Right kidney (tissue), 1 donor: ENCODE measurements around the gene SCT.

ENCODE experiments used
- DNase-seq: peaks from one replicate; pipeline ENCODE4 v3.0.0-alpha.2; 2016

The SCT gene

DNA sequence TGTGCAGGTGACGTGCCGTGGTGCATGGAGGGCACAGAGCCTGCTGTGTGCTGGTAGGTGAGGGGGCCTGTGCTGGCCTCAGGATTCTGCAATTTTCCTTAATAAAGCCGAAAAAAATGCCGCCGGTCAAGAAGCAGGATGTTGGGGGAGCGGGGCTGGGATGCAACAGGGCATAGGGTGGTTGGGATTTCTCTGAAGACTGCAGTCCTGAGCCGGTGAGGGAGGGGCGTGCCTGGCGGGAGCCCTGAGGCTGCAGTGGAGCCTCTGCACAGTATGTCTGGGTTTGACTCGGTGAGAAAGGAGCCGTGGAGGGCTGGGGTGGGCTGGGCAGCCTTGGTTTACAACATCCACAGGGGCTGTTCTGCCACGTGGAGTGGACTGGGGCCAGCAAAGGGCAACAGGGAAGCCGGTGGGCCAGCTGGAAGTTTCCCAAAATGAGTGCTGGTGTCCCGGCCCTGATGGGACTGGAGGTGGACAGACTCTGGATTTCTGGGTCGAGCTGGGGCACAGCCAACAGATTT, 3.6 kb downstream of the SCT start:
- no peak for DNase-seq

DNA sequence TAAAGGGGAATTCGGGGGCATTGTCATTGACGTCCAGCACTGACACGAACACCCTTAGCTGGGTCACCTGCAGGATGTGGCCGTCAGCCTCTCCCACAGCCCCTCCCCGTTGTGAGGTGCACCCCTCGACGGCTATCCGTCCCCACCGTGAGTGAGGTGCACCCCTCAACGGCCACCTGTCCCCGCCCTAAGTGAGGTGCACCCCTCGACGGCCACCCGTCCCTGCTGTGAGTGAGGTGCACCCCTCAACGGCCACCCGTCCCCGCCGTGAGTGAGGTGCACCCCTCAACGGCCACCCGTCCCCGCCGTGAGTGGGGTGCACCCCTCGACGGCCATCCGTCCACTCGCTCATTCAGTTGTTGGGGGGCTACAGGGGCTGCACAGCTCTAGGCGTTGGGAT, 5.1 kb downstream of the SCT start:
- no peak for DNase-seq

DNA sequence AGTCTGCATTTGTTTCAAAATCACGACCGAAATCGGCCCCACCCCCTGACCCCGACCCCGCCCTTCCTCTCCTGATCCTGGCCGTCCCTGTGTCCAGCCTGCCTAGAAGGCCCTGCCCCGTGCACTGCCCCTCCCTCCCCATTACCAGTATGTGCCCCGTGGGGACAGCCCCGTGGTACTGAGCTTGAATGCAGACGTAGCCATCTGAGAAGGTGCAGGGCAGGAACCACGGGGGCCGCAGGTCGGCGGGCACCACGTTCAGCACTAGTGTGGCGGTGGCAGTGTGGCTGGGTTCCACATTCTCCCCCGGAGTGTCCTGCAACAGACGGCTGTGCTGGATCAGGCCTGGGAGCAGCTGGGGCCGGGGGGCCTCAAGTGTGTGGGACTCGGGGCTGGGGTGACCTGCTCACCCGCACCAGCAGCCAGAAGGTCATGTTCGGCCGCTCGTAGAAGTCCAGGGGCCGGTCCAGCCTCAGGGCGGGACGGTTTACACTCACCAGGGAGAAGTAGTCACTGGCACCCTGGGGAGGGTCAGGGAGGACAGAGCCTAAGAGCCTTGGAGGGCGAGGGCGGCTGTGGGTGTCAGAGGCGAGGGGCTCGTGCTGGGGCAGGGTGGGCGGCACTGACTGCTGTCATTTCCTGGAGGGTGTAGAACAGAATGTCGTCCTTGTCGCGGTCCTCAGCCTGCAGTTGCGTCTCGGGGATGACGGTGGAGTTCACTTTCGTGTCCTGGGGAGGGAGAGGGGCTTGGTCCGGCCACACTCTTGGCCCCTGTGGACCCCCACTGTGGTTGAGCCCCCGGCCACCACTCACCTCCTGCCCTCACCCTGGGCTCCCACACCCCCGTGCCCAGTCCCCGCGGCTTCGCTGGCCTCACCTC, 5.8 kb downstream of the SCT start:
- DNase-seq = no peak

DNA sequence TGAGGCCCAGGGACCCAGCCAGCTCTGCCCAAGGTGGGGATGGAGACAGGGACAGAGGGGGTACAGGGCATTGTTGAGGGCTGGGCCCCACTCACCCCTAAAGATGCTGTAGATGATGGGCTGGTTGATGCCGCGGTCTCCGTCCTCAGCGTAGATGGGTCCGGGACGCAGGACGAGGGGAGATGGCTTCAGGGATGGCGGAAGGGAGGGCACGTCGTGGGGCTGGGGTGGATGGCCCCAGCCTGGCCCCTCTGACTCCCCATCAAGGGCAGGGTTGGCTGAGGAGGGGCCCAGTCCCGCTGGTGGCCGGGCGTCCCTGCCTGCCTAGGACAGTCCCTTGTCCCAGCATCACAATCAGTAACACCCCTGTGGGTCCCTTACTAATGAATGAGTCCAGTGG, 6.8 kb downstream of the SCT start:
- no peak for DNase-seq

DNA sequence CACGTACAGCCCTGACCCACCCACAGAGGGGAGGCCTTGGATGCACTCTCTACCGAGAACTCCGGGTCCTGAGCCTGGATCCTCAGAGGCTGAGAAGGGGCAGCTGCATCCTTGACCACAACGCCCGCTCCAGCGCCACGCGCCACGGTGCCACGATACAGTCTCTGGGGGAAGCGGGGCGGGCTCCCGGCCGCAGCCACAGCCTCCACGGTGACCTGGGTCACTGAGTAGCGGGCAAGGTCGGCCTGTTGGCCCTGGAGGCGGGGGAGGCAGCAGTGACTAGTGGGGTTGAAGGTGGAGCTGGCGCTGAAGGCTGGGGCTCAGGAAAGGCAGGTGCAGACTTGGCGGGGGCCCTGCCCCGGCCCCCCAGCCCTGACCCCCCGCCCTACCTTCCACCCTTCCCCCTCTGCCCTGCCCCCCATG, 7.3 kb downstream of the SCT start:
- no peak for DNase-seq

DNA sequence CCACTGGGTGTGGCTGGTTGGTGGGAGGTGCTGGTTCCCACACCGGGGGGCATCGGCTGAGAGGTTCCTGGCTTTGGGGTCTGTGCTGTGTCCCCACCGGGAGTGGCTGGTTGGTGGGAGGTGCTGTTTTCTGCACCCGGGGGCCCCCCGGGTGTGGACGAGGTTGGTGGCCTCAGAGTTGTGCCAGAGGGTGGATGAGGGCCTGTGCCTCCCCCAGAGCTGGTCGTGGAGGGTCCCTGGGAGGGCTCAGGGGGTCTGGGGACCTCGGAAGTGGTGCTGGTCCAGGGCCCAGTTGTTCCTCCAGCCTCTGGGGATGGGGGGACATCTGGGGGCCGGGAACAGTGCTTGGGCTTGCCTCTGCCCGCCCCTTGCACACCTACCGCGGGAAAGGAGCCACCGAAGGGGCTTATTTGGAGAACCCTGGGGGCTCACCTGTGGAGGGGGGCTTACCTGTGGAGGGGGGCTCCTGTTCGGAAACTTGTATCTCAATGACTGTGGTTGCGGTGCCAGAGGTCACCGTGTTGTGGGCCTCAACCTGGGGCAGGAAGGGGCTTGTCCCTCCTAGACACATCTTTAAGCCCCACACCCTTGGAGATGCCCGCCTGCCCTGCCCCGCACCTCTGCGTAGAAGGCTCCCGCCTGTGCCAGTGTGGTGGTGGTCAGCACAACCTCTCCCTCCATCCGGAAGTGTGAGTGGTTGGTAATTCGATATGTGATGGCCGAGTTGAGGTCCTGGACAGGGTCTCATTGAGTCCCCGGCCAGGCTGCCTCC, 7.9 kb downstream of the SCT start:
- DNase-seq = no peak

DNA sequence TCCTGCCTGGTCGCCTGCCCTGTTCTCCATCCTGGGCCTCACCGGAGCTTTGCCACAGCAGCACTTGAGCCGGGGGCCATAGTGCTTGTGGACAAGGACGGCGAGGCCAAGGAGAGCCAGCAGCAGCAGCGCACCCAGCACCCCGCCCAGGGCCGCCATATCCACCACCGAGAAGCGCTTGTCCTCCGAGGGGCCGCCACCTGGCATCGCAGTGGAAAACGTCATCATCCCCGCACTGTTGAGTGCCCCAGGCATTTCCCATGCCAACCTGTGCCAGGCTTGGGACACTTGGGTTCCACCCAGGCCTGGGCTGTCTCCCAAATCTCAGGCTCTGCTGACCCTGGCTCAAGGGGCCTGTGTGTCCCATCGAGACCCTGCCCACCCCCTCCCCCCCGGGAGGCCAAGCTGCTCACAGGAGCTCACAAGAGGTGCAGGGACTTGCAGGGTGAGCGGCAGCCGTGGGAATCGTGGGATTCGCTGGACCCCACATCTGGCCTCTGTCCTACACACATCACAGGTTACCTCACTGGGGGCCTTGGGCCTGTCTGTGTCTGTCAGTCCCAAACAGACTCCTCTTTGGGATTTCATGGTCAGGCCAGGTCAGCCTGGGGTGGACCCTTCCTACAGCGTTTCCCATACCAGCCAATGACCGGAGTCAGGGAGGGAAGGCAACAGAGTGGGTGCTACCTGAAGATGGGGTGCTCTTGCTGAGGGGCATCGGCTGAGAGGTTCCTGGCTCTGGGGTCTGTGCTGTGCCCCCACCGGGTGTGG, 8.9 kb downstream of the SCT start:
- DNase-seq = no peak

DNA sequence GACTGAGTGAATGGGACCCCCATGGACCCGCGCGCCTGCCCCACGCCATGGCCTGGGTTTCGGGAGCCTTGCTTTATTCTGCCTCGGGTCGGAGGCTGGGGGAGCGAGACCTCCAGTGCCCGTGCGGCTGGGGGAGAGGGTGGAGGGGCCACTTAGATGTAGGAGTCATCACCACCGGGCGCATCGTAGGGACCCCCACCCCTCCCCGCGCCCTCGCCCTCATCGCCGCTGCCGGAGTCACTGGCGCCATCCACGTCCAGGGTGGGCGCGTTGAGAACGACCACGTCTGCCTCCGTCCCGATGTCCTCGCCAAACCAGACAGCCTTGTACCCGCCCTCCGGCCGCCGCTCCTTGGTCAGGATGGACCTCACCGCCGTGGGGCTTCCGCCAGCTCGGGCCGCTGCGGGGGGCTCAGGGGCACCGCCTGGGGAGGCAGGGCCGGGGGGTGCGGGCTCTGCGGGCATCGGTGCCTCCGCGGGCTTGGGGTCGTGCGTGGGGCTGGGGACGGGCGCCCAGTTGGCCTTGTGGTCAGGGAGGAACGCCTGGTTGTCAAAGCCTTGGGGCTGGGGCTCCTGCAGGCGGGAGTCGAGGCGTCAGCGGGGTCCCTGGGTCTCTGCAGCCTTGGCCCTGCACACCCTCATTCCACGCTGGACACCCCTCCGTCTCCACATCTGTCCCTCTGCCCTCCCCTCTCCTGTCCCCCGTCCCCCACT, 9.6 kb downstream of the SCT start:
- DNase-seq = no peak

DNA sequence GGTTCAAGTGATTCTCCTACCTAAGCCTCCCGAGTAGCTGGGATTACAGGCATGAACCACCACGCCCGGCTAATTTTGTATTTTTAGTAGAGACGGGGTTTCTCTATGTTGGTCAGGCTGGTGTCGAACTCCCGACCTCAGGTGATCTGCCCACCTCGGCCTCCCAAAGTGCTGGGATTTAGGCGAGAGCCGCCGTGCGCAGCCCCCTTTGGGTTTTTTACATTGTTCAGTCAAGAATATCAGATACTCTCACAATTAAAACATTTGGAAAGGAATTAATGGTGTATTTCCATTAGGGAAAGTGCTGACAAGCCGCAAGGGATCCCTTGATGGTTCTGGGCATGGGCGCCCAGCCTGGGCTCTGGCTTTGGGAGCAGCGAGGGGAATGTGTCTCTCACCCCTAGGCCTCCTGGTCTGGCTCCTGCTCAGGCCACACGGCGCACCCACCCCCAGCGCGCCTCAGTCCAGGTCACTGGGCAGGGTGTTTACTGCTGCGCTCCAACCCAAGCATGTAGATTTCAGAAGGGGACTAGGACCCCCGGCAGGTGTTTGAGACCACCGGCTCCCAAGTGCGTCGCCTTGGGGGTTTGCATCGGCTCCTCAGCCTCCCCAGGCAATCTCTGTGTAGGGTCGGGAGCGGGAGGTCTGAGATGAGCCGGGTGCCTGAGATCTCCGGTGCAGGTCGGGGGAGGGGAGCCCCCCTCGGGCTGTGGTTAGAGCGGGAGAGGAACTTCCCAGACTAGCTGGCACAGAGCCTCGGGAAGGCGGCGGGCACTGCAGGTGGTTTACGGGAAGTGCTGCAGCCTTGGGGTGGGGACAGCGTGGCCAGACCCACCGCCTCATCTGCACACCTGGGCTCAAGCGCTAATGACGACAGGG, 10.4 kb downstream of the SCT start:
- DNase-seq = no peak

DNA sequence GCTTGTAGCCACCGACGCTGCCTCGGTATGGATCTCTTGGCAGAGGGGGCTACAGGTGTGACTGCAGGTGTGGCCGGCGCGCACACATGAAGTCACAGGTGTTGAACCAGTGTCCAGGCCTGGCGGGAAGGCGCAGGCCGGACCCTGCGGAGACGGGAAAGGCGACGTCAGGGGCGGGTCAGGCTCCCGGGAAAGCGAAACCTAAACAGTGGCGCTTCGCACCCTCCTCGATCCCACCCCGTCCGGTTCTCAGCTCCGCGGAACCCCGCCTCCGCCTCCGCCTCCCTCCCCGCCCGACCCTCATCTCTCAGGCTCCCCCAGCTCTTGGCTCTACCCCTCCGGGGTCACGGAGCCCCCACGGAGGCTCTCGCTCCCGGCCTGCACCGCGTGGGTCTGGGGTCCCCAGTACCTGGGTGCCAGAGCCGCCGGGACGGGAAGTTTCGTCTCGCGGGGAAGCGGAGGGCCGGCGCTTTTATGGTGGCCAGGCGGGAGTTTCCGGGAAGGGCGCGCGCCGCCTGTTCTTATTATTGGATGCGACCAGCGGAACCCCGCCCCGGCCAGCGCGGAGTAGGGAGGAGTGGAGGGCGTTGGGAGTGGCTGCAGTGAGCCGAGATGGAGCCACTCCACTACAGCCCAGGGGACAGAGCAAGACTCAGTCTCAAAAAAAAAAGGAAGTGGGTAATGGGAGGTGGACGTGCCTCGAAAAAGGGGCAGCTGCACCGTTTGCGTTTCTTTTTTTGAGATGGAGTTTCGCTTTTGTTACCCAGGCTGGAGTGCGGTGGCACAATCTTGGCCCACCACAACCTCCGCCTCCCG, 11.3 kb downstream of the SCT start, which contains the start of gene IRF7:
Gene IRF7, minus strand, starts transcription at position 447 of the 816 bp plus-strand sequence. CDS start 586 bp downstream, outside the sequence.
- DNase-seq = peak; percentile 92

DNA sequence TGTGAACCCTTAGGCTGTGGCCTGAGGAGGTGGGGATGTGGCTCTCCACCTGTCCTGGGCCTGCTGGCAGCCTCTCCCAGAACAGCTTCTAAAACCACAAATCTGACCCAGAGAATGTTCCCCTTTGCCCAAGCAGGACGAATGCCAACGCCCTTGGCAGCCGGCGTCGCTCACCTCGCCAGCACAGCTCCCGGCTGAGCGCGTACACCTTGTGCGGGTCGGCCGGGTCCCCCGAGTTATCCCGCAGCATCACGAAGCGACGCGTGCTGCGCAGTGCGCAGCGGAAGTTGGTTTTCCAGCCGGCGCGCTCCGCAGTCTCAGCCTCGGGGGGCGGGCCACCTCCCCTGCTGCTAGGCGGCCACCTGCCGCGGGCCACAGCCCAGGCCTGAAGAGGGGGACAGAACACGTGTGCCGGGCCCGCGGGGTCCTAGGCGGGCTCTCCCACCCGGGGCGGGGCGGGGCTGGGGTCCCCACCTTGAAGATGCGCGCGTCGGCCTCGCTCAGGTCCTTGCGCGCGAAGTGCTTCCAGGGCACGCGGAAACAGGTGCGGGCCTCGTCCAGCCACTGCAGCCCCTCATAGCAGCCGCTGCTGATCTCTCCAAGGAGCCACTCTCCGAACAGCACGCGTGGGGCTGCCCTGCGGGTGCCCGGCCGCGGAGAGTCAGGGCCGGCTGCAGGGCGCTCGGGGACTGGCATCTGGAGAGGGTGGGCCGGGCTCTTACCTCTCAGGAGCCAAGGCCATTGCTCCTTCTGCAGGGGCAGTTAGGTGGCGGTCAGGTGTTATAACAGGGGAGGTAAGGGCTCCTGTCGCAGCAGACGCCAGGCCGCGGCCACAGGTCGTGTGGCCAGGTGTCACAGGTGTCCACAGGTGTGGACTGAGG, 12.1 kb downstream of the SCT start:
- DNase-seq = peak; percentile 29

DNA sequence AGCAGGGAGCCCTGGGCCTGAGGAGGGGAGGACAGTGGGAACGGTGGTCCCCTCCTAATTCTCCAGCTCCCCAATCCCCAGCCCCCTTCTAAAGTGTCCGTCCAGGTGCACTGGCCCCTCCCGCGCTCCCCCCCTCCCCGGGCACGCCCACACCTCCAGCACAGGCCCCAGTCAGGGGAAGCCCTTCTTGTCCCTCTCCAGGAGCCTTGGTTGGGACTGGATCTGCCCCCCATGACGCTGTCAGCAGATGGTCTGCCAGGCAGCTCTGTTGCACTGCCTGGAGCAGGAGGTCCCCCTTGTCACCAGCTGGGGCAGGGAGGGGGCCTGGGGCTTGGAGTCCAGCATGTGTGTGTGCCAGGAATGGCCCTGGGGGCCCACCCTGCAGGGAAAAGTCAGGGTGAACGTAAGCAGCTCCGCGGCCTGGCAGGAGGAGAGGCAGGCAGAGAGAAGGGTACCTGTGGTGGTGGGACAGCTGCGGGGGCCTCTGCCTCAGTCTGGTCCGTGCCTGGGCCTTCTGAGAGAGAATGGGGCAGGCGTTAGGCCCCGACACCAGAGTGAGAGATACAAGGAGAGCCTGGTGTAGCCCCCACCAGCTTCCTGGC, 12.9 kb downstream of the SCT start:
- DNase-seq = no peak

DNA sequence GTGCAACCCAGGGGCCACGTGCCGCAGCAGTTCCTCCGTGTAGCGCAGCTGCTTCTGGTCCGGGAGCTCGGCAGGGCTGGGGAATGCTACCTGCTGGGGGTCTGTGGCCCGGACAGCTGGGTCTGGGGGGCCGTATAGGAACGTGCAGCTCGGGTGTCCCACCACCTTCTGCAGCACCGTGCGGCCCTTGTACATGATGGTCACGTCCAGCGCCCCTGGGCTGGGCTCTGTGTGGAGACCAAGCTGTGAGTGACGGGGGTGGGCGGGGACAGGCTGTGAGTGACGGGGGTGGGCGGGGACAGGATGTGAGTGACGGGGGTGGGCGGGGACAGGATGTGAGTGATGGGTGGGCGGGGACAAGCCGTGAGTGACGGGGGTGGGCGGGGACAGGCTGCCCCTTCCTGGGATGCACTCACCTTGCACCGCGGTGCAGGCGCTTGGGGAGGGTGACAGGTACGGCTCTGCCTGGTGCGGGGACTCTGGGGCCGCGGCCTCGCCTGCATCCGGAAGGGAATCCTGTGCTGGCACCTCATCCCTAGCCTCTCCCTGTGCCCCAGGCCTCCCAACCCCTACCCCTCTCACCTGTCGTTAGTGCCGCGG, 13.5 kb downstream of the SCT start:
- DNase-seq = peak; percentile 28

DNA sequence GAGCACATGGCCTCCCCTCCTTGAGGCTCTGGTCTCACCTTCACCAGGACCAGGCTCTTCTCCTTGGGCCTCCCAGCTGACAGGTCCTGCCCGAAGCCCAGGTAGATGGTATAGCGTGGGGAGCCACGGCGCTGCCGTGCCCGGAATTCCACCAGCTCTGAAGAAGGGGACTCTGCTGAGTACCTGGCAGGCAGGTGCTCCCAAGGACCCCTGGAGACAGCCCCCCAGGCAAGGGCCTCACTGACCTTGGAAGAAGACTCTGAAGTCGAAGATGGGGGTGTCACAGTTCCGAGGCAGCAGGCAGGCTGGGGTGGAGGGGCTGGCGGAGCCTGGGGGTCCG, 14.1 kb downstream of the SCT start:
- no peak for DNase-seq

DNA sequence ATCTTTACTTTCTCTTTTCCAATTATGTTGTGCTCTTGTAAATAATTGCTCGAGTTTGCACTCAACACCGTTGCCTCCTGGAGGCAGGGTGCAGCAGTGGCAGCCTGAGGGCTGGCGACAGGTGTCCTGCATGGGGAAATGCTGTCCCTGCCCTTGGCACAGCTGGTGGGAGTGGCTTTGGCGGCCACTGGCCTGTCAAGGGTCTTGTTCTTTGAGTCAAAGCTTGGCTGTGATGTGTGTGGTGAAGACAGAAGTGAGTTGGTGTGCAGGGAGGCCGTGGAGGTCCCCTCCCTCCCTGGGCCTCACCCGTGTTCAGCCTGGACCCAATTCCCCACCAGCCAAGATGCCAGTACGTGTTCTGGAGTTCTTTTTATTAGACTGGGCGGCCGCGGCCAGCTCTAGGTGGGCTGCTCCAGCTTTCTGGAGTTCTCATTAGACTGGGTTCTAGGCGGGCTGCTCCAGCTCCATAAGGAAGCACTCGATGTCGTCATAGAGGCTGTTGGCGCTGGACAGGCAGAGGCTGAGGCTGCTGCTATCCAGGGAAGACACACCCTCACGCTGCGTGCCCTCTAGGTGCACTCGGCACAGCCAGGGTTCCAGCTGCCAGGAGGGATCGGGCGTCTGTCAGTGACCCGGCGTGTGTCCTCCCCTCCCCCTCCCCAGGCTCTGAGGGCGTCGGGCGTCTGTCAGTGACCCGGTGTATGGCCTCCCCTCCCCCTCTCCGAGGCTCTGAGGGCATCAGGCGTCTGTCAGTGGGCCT, 14.6 kb downstream of the SCT start:
- DNase-seq = no peak

DNA sequence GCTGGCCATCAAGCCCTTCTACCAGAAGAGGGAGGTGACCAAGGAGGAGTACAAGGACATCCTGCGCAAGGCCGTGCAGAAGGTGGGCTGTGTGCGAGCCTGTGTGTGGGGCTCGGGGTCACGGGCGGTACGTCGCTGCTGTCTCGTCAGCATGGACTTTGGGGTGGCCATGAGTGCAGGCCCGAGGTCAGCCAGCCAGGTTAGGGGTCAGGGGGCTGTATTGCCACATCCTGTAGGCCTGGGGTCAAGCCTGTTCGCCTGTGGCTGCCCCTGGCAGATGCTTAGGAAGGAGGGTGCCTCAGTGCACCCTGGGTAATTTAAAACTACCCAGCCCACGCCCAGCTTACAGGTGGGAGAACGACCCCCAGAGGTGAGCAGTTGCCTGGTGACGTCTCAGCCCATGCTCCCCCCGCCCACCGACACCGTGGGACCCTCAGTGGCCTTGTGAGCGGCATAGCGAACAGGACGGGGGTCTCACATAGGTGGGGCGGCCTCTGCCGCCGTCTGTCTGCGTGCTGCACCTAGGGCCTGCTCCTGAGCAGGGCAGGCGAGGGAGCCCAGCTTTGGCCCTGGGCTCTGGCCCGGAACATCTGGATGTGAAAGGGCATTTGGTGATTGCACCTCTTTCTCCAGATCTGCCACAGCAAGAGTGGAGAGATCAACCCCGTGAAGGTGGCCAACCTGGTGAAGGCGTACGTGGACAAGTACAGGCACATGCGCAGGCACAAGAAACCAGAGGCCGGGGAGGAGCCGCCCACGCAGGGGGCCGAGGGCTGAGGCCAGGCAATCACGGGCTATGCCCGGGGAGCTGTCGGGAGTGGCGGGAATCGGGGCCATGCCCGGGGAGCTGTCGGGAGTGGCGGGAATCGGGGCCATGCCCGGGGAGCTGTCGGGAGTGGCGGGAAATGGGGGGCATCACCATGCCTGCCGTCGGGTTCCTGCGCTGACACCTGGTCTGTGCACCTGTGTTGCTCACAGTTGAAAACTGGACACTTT, 15.7 kb downstream of the SCT start:
- no peak for DNase-seq
